Stimulated activated effector memory CD8-positive, alpha-beta T cell treated with anti-CD3 and anti-CD28 coated beads, Interleukin-12 subunit alpha, Interleukin-12 subunit beta, amount 100 ng/mL, for 72 hours (primary cell): ENCODE measurements around the gene SLK.

Experiments used
- ATAC-seq: fragments of 150-1000 bp; cut with Tn5 transposase; 2 replicates; pipeline ENCODE4 v1.10.0; 2021
- DNase-seq, 2 donors: peaks; one replicate each; pipeline ENCODE4 v3.0.0; 2021 to 2022; ENCODE audit warnings: low spot score in 2 of 2
- H3K27ac Mint-ChIP-seq: one replicate; pipeline ENCODE4 v1.8.0; 2022; ENCODE audit warnings: mild to moderate bottlenecking, mixed read lengths
- H3K36me3 Mint-ChIP-seq: one replicate; pipeline ENCODE4 v1.8.0; 2022; ENCODE audit warnings: mild to moderate bottlenecking, mixed read lengths
- H3K4me1 Mint-ChIP-seq: one replicate; pipeline ENCODE4 v1.8.0; 2022; ENCODE audit warnings: mixed read lengths
- H3K4me3 Mint-ChIP-seq: one replicate; pipeline ENCODE4 v1.8.0; 2022; ENCODE audit warnings: mild to moderate bottlenecking, mixed read lengths
- H3K9me3 Mint-ChIP-seq: one replicate; pipeline ENCODE4 v1.8.0; 2022; ENCODE audit warnings: mixed read lengths

SLK gene

DNA sequence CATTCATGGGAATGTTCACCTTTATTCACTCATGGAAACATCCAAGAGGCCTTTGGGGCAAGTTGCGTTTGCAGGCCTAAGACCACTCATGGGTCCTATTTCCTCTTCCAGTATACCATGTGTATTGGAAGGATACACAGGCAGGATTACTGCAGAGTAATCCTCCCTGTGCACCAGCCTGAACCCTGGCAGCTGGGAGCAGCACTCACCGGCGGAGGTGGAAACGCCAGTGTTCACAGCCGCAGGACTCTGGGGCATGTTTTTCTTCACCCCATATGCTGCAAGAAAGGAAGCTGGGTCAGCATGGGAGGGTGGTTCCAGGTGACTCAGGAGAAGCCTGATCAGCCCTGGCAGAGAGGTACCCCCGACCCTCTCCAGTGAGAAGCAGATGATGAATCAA is 94.3 kb downstream of the SLK start:
- DNase-seq, result no peak
- no peak for ATAC-seq
- H3K27ac Mint-ChIP-seq, result no peak overlapping the region
- H3K36me3 Mint-ChIP-seq, result no peaks in the 10 kb centered on the region
- H3K4me3 Mint-ChIP-seq, result no peak overlapping the region
- H3K9me3 Mint-ChIP-seq, result no peaks in the 10 kb centered on the region
- H3K4me1 Mint-ChIP-seq, result no peaks in the 10 kb centered on the region

DNA sequence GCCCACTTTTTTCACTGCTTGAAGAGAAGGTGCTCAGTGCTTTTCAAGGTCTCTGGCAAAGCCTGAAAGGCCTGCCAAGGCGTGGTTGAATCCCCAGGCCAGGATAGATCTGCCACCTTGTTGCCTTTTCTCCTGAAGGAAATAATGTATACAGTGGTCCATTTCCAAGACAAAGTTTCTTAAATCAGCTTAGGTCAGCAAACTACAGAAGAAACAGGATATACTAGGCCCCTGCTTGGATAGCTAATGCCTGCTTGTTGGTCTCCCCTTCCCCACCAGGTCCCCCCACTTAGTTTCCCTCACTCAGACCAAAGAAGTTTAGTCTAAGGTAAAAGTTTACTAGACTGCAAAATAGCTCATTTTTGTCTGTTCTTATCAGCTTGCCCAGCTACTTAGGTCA is 98.8 kb downstream of the SLK start:
- H3K4me3 Mint-ChIP-seq, result no peak overlapping the region
- no peaks in the 10 kb centered on the region for H3K36me3 Mint-ChIP-seq
- no peak overlapping the region for H3K27ac Mint-ChIP-seq
- no peaks in the 10 kb centered on the region for H3K9me3 Mint-ChIP-seq
- DNase-seq, result no peak
- ATAC-seq, result no peak
- H3K4me1 Mint-ChIP-seq, result no peaks in the 10 kb centered on the region

DNA sequence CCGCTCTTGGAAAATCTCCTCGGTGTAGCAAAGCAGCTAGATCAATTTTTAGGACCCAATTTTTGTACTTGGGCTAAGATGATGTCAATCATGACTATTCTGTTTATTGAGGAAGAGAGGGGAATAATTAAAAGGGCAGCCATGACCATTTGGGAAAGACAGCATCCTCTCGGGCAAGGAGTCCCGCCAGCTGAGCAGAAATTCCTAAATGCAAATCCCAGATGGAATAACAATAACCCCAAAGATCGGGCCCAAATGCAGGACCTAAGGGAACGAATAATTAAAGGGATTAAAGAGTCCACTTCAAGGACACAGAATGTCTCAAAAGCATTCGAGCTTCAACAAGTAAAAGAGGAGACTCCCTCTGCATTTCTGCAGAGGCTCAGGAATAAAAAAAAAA is 100.0 kb downstream of the SLK start:
- H3K9me3 Mint-ChIP-seq, result no peaks in the 10 kb centered on the region
- DNase-seq, result no peak
- no peaks in the 10 kb centered on the region for H3K4me1 Mint-ChIP-seq
- no peak overlapping the region for H3K4me3 Mint-ChIP-seq
- H3K27ac Mint-ChIP-seq, result no peak overlapping the region
- no peaks in the 10 kb centered on the region for H3K36me3 Mint-ChIP-seq
- no peak for ATAC-seq

DNA sequence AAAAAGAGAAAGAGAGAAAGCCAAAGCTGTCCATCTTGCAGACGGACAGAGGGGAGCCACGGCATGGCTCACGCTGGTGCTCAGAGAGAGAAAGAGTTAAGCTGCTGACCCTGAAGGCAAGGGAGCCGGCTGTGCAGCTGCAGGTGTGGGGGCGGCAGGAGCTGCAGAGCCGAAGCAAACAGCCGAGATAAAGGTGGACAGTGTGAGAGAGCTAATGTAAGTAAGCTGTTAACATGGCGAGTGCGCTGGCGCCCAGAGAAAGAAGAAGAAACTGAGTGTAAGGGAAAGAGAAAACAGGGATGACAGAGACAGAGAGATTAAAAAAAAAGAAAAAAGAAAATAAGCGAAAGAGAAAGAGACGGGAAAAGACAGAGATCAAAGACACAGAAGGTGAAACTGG is 100.6 kb downstream of the SLK start:
- H3K9me3 Mint-ChIP-seq, result no peaks in the 10 kb centered on the region
- no peak overlapping the region for H3K4me3 Mint-ChIP-seq
- ATAC-seq (no peak), DNase-seq (no peak)
- H3K36me3 Mint-ChIP-seq, result no peaks in the 10 kb centered on the region
- H3K4me1 Mint-ChIP-seq, result no peaks in the 10 kb centered on the region
- no peak overlapping the region for H3K27ac Mint-ChIP-seq

DNA sequence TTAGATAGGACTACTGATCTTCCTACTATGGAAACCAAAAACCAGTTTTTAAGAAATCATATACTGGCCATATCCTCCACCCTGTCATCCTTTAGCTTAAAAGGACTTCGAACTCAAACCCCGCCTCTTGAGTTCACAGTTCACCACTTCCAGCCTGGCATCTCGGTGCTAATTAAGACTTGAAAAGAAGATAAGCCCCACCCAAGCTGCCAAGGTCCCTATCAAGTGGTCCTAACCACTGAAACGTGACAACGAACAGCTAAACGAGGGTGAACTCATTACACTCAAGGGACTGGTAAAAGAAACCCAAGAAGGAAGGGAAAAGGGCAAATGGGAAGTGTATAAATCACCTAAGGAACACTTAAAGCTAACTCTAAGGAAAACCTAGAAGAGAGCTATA is 102.7 kb downstream of the SLK start:
- Mint-ChIP-seq H3K4me3 (no peak overlapping the region), H3K27ac (no peak overlapping the region), H3K36me3 (no peaks in the 10 kb centered on the region), H3K9me3 (no peaks in the 10 kb centered on the region), H3K4me1 (no peaks in the 10 kb centered on the region)
- DNase-seq (no peak), ATAC-seq (no peak)

DNA sequence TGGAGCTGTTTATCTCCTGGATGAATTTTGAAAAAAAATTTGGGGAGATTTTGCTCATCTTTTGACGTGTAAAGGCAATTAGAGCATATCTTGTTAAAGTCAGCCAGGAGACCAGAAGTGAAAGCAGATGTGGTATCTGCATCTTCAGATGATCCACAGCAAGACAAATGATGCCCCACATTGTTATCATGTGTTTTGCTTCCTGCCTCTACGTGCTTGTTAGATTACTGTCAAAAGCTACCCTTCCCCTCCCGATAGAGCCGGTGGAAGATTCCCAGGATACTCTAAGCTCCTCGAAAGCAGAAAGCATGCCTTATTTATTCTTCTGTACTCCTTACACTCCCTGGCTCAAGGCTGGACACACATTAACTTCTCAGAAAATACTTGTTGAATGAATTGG is 105.8 kb downstream of the SLK start:
- H3K4me1 Mint-ChIP-seq, result no peaks in the 10 kb centered on the region
- H3K4me3 Mint-ChIP-seq, result no peak overlapping the region
- no peaks in the 10 kb centered on the region for H3K9me3 Mint-ChIP-seq
- DNase-seq (no peak), ATAC-seq (no peak)
- no peak overlapping the region for H3K27ac Mint-ChIP-seq
- no peaks in the 10 kb centered on the region for H3K36me3 Mint-ChIP-seq

DNA sequence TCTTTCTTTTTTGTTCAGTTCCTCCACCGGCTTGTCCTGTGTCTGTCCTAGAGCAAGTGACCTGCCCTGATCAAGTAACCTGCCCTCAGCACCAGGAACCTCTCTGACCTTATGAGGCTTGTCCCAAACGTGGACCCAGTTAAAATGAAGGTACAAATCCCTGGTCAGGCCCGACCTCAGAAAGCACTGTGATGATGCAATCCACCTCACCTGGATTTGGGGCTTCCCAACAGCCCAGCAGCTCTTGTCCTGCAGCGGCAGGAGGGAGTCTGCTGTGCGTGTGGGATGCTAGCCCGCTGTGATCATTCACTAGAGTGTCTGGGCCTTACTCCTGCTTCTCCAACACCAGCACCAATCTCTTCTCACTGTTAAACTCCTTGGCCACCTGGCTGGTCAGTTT is 107.6 kb downstream of the SLK start:
- no peaks in the 10 kb centered on the region for H3K4me1 Mint-ChIP-seq
- no peak for DNase-seq
- no peaks in the 10 kb centered on the region for H3K36me3 Mint-ChIP-seq
- no peak overlapping the region for H3K4me3 Mint-ChIP-seq
- H3K27ac Mint-ChIP-seq, result no peak overlapping the region
- H3K9me3 Mint-ChIP-seq, result no peaks in the 10 kb centered on the region
- ATAC-seq, result no peak

DNA sequence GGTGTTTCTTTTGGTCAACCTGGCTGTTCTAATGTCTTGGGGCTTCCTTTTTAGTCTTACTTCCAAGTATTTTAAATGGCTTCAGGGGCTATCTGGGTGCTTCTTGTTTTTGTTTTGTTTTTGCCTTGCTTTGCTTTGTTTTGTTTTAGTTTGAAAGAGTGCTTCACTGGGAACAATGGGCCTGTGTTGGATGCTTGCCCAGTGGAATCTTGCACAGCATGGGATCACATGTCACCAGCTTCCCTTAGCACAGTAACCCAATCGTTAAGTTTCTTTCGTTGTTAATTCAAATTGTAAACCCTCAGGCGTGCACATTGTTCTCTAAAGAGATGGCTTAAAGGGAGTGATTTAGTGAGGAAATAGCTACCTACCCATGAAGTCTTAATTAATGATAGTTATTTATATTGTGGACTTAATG is 109.8 kb downstream of the SLK start:
- Mint-ChIP-seq H3K36me3 (no peaks in the 10 kb centered on the region), H3K4me3 (no peak overlapping the region), H3K9me3 (no peaks in the 10 kb centered on the region), H3K4me1 (no peaks in the 10 kb centered on the region), H3K27ac (no peak overlapping the region)
- ATAC-seq (no peak), DNase-seq (no peak)

DNA sequence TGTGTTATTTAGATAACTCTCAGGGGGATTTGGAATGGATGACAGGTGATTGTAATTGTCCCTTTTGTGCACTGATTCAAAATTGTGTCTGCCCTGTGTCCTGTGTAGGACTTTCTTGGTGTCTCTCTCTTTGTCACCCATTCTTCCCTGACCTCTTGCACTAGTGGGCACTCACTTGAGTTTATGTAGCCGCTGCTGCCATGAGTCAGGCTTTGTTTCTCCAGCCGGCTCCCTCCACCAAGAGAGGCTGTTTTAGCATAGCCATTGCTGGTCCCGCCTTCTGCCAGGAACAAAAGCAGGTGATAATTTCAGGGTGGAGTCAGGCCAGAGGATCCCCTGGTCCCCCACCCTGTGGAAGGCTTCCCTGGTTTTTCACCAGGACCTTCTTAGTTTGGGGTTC is 110.3 kb downstream of the SLK start:
- no peak overlapping the region for H3K27ac Mint-ChIP-seq
- H3K4me1 Mint-ChIP-seq, result no peaks in the 10 kb centered on the region
- DNase-seq (no peak), ATAC-seq (no peak)
- H3K36me3 Mint-ChIP-seq, result no peaks in the 10 kb centered on the region
- no peaks in the 10 kb centered on the region for H3K9me3 Mint-ChIP-seq
- H3K4me3 Mint-ChIP-seq, result no peak overlapping the region

DNA sequence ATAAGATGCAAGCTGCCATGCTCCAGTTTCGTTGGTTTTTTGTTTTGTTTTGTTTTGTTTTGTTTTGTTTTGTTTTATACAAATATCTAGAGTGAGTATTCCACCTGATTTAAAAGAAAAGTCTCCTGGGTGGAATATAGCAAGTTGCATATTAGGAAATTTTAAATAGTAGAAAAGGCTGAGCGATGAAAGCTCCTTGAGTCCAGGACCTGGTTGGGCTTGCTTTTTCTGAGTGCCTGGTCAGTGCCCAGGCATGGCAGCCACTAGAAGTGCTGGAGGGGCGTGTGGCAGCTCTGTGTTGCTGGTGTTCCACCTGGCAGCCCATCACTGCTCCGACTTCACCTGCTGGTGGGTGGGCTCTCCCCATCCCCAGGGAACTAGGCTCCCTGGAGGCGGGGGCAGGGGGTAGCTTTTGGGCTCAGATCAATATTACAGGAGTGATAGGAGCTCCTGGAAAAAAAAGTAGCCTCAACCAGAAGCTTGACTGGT is 110.8 kb downstream of the SLK start:
- Mint-ChIP-seq H3K4me3 (no peak overlapping the region), H3K9me3 (no peaks in the 10 kb centered on the region), H3K27ac (no peak overlapping the region), H3K4me1 (no peaks in the 10 kb centered on the region), H3K36me3 (no peaks in the 10 kb centered on the region)
- DNase-seq (no peak), ATAC-seq (no peak)
